ENCODE measurements around the gene MUC20. TPM values are rescaled to one million over a fixed set of nuclear protein-coding genes. Genes with fewer than 3 reads are reported as not detected.
"Not testable (repeated sequence)": the region's sequence is repeated elsewhere in the genome, so short reads cannot be mapped to it uniquely, and the experiment has no call there.

MUC20 gene
- total RNA-seq, 1 donor from 2014 or later: not detected

DNA sequence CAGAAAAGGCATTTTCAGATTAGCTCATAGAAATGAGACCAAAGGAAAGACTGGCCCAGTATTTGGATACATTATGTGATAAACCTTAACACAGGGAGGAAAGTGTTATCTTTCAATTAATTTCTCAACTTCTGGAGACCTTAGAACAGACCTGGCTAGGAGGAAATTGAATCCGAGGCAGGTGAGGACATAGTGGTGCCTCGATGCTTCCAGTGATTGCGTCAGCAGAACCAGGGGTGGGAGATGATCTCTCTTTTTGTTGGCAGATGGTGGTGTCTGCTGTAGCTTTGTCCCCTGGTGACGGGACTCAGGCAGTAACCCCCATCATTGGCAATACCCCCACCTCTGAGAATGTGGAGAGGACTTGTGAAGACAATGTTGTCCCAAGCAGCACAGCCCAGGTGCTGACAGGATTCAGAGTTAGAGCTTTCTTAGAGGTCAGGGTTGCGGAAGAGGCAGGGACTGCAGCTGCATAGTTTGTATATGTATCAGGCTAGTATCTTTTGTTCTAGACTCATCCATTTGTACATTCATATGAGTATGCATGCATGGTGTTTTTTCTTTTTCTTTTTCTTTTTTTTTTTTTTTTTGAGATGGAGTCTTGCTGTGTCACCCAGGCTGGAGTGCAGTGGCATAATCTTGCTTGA lies 27.9 kb upstream of the MUC20 start:
- H3K9me3 Mint-ChIP-seq (ENCODE audit: unreplicated experiment): peaks cover 8% of the 10 kb centered on the region
- peaks cover 13% of the 10 kb centered on the region for H3K4me1 Mint-ChIP-seq (ENCODE audit: low read depth, unreplicated experiment)
- peaks cover 7% of the 10 kb centered on the region for H3K27me3 Mint-ChIP-seq (ENCODE audit: unreplicated experiment)
- TF ChIP-seq CTCF (IDR thresholded peaks at IDR 0.05; ENCODE audit: partially characterized antibody, unreplicated experiment): no peak
- peaks cover 6% of the 10 kb centered on the region for H3K36me3 Mint-ChIP-seq (ENCODE audit: unreplicated experiment)
- no peak for DNase-seq
- H3K4me3 Mint-ChIP-seq (ENCODE audit: unreplicated experiment): no peak overlapping the region
- H3K27ac Mint-ChIP-seq (ENCODE audit: unreplicated experiment): no peak overlapping the region

DNA sequence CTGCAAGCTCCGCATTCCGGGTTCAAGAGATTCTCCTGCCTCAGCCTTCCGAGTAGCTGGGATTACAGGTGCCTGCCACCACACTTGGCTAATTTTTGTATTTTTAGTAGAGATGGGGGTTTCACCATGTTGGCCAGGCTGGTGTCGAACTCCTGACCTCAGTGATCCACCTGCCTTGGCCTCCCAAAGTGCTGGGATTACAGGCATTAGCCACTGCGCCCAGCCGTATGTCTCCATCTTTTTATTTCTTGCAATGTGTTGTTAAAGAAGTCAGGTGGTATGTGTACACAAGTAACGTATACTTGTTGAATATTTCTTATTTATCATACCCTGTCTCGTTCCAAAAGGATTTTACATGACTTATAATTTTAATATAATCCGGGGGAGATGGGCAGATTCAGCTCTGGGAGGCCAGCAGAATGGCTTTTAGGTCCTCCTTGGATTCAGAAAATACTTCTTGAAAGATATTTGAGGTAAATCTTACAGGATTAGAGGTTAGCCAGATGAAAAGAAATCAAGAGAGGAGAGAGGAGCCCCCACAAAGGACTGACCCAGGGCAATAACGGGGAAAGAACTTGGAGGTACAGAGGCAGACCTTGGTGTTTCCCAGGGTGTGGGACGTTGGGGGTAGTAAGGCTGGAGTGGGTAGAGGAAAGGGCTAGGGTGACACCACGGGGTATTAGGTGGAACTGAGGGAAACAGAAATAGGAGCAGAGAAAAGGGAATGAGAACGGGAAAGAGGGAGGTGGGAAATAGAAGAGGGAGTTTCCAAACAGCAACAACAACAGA lies 27.2 kb upstream of the MUC20 start:
- TF ChIP-seq CTCF (IDR thresholded peaks at IDR 0.05; ENCODE audit: partially characterized antibody, unreplicated experiment): no peak
- peaks cover 7% of the 10 kb centered on the region for H3K27me3 Mint-ChIP-seq (ENCODE audit: unreplicated experiment)
- no peak overlapping the region for H3K4me3 Mint-ChIP-seq (ENCODE audit: unreplicated experiment)
- peaks cover 8% of the 10 kb centered on the region for H3K36me3 Mint-ChIP-seq (ENCODE audit: unreplicated experiment)
- H3K9me3 Mint-ChIP-seq (ENCODE audit: unreplicated experiment): peaks cover 9% of the 10 kb centered on the region
- no peak overlapping the region for H3K27ac Mint-ChIP-seq (ENCODE audit: unreplicated experiment)
- peaks cover 19% of the 10 kb centered on the region for H3K4me1 Mint-ChIP-seq (ENCODE audit: low read depth, unreplicated experiment)
- no peak for DNase-seq

DNA sequence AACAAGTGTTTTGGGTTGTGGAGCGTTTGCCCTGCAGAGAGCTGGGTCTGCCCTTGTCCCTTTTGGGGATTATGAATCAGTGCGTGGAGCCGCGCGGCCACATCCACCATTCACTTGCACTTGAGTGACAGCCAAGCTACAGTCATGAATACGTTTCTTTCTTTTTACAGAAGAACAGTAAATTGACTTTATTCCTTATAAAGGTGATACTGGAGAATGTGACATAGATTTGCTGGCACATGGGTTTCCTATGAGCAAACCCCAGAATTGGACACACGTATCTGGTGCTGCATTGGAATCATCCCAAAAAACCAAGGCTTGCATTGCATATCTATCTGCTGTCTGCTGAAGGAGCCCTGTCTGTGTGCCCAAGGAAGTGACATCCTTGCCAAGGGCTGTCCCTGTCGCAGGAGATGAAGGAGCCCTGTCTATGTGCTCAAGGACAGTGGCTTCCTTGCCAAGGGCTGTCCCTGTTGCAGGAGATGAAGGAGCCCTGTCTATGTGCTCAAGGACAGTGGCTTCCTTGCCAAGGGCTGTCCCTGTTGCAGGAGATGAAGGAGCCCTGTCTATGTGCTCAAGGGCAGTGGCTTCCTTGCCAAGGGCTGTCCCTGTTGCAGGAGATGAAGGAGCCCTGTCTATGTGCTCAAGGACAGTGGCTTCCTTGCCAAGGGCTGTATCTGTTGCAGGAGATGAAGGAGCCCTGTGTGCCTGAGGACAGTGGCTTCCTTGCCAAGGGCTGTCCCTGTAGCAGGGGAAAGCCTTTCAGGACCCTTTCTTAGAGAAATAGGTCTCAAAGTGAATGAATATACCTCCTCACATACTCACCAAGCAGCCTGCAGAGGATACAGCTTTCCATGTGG lies 26.3 kb upstream of the MUC20 start:
- not testable (repeated sequence) for H3K4me3 Mint-ChIP-seq (ENCODE audit: unreplicated experiment); H3K9me3 Mint-ChIP-seq (ENCODE audit: unreplicated experiment); H3K27me3 Mint-ChIP-seq (ENCODE audit: unreplicated experiment); DNase-seq; H3K36me3 Mint-ChIP-seq (ENCODE audit: unreplicated experiment); H3K27ac Mint-ChIP-seq (ENCODE audit: unreplicated experiment)
- peaks cover 22% of the 10 kb centered on the region for H3K4me1 Mint-ChIP-seq (ENCODE audit: low read depth, unreplicated experiment)

DNA sequence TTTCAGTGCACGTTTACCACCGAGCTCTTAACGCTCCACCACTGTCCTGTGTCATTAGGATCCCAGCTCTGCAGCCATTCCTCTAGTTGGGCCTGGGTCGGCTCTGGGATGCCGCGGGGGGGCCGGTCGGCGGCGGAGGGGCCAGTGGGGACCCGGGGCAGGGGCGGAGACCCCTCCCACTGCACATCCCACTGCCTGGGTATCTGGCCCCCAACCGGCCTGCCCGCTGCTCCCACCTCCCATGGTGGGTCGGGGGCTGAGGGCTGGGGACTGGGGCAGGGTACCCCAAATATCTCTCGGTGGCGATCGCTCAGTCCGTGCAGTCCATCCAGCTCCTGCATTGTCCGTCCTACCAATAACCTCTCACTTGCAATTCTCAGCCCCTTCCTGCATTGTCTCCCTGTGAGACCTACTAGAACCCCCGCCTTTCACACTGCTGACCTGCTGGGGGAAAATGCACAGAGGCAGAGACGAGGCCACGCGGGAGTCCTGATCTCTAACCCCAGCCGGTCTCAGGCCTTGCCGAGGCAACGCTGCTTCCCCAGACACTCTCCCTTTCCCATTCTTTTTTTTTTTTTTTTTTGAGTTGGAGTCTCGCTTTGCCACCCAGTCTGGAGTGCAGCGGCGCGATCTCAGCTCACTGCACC lies 24.0 kb upstream of the MUC20 start:
- H3K4me1 Mint-ChIP-seq (ENCODE audit: low read depth, unreplicated experiment): peaks cover 22% of the 10 kb centered on the region
- peaks cover 10% of the 10 kb centered on the region for H3K9me3 Mint-ChIP-seq (ENCODE audit: unreplicated experiment)
- H3K27me3 Mint-ChIP-seq (ENCODE audit: unreplicated experiment): peaks cover 7% of the 10 kb centered on the region
- H3K27ac Mint-ChIP-seq (ENCODE audit: unreplicated experiment): peak overlapping the region; percentile 48
- H3K4me3 Mint-ChIP-seq (ENCODE audit: unreplicated experiment): peak overlapping the region; percentile 18
- H3K36me3 Mint-ChIP-seq (ENCODE audit: unreplicated experiment): peaks cover 8% of the 10 kb centered on the region
- no peak for DNase-seq
- no peak for TF ChIP-seq CTCF (IDR thresholded peaks at IDR 0.05; ENCODE audit: partially characterized antibody, unreplicated experiment)

Data from glutamatergic neuron (in vitro differentiated cells).